GM21390 (cell line): ENCODE results near the gene STUM.

ENCODE experiments used
- ATAC-seq: cut with Tn5 transposase; IDR thresholded peaks from one replicate; pipeline ENCODE4 v1.9.1; 2021; ENCODE audit not compliant: unreplicated experiment

Gene STUM

DNA sequence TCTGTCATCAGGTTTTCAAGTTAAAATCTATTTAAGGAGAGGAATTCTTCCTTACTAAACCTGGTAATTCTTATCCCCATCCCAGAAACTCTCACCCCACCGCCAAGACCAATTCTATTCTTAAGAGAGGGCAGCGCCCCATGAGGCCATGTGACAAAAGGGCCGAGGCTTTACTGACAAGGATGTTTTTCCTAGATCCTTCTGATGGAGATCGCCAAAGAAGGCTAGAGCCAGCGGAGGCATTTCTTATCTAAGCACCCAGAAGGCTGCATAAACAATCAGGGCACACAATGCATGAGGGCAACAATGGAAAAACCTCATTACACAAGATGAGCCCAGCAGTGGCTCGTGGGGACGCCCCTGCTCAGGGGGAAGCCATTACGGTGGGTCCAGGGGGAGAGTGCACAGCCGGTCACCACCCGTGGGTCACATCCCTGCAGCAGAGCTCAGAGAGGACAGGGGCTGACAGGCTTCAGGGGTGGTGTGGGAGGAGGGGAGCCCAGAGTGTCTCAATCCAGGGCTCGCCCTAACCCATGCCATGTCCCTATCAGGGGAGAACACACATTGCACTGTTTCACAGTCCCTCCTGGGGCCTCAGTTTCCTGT, 101.8 kb downstream of the STUM start:
- no peak for ATAC-seq

DNA sequence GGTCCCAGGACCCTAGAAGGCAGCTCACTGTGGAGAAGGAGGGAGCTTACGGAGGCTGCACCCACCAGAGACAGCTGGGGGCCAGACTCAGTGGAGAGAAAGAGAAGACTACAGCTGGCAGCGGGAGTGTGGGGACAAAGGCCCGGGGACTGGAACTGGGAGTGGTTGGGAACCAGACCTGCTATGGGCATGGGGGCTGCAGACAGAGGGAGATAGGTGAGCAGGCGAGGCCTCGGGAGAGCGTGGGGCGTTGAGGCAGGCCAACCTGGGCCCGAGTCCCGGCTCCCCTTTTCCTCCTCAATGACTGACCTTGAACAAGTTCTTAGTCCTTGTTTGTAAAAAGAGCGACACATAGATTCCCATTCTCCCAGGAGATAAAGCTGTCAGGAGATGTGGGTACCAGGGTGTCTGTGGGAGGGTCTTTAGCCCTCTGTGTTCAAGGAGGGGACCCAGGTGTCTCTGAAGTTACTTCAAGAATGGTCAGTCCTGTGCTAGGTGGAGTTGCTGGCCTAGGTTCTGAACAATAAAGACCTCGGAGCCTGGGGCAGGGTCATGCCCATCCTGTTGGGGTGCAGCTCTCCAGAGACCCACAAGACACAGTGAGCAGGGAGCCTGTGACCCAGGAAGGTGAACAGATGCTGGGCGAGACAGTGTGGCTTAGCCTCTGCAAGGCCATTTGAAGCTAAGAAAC, 102.6 kb downstream of the STUM start:
- ATAC-seq = no peak

DNA sequence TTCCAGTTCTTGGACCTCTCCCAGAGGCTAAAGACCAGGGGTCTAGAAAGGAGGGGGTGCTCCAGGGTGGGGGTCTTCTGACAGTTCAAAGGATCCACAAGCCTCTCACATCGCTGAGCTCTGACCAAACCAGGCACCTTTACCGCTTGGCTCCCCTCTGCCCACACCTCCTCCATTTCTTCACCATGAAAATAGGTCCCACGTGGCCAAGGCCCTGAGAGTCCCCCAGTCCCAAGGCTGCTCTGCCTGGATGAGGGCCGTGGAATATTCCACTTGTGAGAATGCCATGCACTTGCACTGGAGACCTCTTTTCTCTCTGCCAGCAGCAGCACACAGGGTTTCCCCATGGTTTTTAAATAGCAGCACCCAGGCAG, 103.2 kb downstream of the STUM start:
- ATAC-seq = no peak

DNA sequence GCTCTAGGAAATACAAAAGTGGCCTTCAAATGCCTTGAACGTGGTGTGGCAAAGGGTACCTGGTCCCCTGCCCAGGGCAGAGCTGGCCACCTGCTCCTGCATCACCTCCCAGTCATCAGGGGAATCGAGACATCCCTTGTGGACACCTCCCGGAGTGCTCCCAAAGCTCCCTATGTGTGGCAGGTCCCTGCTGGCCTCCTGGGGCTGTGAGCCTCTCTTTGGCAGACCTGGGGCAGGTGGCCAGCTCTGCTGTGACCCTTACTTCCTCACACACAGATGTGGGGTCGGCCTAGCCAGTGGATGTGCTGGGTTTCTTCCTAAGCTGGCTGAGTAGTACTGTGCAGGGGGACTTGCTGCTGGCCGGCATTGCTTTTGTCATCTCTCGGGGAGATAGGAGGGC, 104.0 kb downstream of the STUM start:
- no peak for ATAC-seq

DNA sequence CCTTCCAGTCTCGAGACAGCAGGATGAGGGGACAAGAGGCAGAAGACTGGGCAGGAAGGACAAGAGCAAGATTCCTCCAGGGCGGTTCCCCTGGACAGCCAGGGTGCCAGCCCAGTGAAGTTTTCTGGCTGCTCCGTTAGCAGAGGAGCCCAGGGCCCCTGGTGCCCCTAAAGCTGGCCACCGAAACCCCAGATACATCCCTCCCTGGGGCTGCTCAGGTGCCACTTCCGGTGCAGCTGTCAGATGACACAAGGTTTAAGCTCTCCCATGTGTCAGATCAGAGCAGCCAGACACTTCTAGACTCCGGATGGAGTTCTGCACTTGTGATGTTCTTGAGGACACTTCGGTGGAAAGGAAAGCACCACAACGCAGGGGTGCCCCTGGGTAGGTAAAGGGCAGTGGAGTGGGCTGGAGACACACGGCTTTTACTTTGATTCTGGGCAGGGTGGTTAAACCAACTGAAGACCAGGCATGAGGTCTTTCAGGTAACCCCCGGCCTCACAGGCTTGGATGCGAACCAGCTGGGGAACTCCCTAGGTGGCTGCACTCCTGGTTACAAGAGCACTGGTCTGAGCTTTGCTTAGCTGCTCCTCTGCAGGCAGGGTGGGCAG, 104.9 kb downstream of the STUM start:
- peak; percentile 69 for ATAC-seq

DNA sequence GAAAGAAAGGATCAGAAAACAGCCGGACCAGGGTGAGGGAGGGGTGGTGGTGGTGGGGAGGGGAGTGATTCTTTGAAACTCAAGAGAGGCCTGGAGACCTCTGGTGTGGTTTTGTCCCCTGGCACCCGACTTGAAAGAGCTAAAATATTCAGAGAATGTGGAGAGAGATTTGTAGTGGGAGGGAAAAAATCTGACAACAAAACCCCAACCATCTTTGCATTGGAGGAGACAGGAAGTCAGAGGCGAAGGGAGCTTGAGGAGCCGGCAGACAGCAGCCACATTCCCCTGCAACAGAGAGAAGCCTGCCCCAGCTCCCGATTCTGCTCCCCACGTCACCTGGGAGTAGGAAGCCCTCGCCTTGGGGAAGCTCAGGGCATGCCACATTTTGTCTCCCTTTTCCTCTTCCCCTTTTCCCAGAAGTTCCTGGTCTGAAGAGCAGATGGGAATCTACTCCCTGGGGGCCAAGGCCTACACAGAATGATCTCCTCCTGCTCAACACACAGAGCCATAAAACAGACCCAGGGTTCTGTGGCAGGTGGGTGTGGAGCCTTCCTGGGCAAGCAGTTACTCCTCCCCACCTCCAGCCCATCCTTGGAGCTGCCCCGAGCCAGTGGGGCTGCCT, 105.6 kb downstream of the STUM start:
- no peak for ATAC-seq

DNA sequence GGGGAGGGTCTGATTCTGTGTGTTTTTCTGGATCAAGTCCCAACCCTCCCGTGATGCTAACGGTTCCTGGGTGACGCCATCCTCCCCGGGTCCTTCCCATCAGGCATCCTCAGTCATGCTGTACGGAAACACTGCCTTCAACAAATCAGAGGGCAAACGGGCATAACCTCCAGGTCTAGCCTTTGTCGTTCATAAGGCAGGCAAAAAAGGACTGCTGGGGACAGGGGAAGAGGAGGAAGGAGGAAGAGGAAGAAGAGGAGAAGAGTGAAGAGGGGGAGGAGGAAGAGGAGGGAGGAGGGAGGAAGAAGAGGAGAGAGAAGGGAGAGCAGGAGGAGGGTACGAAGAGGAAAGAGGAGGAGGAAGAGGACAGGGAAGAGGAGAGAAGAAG, 106.1 kb downstream of the STUM start:
- no peak for ATAC-seq

DNA sequence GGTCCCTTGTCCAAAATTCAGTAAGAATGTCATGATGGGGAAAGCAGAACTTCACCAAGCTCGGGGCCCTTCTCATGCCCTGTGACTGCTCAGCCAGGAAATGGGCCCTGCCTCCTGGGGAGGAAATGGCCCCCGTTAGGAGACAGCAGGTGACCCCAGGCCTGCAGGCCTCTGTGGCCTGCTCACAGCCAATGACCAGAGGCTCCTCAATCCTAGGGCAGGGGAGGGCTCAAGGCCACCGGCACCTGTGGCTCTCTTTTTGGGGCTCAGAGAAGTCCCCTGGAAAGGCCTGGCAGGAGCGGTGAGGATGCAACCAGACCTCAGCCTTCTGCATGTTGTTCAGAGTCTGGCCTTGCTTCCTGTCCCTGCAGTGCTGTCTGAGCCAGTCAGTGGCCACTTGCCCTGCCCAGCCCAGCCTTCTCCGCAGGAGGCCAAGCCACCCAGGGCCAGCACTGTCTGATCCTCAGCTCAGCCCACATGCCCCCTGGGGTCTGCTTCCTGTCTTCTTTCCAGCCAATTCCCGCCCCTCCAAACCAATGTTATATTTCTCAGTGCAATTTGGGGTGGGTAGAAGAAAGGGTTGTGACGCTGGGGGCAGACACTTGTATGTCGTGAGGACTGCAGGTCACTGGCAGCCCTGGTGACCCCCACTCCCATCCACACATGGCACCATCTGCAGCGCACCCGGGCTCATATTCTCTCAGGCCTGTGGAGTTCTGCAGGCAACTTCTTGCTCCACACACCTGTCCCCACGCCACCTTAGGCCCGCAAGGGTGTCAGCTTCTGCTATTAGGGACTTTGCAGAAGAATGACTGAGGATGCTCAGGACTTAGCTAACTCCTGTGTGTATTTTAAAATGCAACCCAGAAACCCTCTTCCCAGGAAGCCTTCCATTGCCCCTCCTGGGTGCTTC, 106.9 kb downstream of the STUM start:
- ATAC-seq = no peak

DNA sequence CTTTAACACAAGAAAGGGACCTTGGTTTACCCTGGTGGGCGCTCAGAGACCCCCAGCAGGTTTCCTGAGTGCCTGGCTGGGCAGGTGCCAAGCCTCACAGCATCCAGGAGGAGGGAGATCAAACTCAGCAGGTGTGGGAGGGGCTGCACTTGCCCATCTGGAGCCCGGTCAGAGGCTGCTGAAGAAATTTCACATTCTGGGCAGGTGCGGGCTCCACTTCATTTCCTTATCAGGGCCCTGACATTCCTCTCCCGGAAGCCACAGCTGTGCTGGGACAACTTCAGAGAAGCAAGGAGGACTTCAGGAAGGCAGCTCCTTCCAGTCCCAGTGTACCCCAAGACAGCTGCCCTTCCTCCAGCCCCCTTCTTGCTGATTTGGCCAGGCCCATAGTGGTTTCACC, 107.6 kb downstream of the STUM start:
- ATAC-seq = no peak

DNA sequence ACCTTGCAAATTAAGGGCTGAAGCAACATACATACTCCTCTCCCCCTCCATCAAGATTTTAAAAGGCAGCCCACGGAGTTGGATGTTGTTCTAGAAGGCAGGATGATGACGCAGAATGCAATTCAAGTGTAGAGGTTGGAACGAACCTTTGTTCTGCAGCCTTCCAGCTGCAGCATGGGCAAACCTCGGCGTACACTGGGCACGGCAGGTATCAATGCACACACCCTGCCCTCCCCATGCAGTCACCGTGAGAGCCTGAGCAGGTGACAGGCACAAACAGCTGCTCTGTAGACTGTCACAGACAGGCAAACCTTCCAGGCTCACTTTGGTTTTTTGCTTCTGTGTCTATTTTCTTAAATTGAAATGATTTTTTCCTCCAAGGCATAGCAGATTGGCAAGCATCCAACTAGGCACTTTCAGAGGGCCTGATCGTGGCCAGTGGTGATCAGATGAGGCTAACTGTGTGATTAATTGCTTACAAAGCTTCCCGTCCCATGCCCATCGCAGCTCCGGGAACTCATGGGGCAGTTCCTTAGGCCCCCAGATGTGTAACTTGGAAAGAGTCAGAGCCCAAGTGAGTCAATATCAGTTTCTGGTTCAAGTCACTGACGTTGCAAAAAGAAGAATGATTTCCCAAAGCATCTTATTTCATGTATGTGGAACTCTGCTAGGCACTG, 108.2 kb downstream of the STUM start:
- no peak for ATAC-seq

DNA sequence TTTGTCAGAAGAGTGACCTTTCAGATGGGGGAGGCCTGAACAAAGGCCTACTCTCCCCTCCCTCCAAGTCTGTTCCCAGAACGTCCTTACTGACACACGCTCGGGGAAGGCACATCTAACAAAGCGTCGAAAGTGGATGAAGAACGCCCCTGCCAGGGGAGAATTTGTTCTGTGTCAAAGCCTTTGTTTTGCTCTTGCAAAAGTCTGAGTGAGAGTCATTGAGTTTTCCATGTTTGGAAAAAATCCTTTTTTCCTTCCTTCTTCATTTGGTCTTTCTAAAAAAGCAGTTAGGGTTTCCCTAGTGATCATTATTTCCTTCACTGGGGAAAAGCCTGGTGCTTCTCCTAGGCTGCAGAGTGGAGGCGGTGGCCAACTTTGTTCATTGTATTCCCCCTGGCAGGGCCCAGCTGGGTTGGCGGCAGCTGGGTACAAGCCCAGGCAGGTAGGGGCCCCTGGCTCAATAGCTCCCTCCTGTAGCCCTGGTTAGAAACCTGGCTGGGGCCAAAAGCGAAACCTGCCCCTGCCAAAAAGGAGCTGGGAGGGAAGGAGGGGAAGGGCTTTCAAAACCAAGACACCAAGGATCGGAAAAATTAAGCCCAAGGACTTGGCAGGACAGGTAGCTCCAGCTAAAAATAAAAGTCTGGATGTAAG, 109.5 kb downstream of the STUM start:
- no peak for ATAC-seq

DNA sequence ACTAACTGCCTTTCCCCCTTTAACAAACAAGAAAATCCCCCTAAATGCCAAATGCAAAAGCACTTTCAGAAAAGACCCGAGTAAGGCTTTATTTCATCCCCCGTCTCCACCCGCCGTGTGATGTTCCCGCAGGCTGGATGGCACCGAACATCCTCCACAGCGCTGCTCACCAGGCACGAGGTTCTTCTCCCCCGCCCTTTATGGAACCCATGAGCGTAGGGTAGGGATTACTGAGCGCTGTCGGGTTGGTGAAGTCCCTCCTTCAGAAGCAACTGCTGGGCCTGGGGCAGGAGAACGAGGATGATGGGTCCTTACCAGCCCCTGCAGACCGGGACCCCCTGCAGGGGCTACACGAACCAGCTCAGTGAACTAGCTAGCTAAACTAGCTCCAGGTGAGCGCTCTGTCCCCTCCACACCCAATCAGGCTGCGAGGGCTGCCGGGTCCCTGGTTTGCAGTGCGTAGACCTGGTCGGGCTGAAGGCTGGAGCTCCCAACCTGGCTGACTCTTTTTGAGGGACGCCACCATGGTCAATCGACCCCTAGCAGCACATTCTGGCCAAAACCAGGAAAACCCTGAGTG, 110.1 kb downstream of the STUM start:
- no peak for ATAC-seq
